Measurements from ENCODE around the gene STK4. TPM values are rescaled to one million over a fixed set of nuclear protein-coding genes. Genes with fewer than 3 reads are reported as not detected.

STK4 gene
- total RNA-seq: 100 to 1,000 TPM; 244 to 315 (median 271) TPM
- 271 TPM for total RNA-seq (2013)
- 385 to 992 (median 594) reads per million in 29 experiments for total RNA-seq

DNA sequence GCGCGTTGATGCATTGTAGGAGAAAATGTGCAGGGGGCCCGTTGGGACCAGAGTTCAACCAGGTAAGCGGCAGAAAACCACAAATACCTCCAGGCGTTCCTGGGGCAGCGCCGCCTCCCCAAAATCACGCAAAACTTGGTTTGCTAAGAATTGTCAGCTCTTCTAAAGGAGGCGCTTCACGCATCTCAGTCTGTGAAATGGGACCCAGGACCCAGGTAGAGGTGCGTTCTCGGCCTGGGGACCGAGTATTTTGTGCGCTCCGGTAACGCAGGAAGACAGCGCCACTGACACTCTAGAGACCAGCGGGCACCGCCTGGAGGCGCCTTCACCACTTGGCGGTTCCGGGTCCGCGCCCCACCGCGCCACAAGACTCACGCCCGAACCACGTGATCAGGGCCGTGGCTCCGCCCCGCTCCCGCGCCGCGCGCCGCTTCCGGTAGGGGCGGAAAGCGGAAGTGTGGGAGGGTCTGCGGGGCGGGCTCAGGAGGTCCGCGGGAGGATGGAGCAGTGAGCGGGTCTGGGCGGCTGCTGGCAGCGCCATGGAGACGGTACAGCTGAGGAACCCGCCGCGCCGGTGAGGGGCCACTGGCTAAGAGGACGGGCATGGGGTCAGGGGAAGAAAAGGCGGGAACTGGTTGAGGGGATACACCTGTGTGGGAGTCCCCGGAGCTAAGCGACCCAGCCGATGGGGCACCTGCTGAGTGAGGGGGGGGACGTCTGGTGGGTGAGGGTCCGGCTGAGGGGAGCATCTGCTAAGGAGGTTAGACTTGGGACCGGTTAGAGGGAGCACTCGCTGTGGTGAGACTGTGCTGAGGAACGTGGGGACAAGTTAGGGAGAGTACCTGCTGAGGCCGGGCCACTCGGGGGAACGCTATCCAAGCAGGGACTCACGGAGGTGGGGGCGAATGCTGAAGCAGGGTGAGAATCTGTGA, at the start of gene STK4:
Gene STK4 (plus strand): TSS at position 483 of the 932 bp plus-strand sequence. CDS start 57 bp downstream, at position 540.
- DNase-seq (peak; percentile 90 to 98 (median 95)), ATAC-seq (replicated peaks in 1 of 4) (peak; percentile 86 to 88 (median 86))
- H3K27me3 Mint-ChIP-seq: no peaks in the 10 kb centered on the region
- peaks cover 14% of the 10 kb centered on the region for H3K36me3 Mint-ChIP-seq
- Histone ChIP-seq H3K27ac (ENCODE audit: low read length) (peak within 1 kb of the TSS; percentile 95), H3K9me3 (no peaks in the 10 kb centered on the region), H3K36me3 (ENCODE audit: control insufficient read depth in 2 of 2, extremely low read depth in 1 of 2, insufficient read depth in 1 of 2, low read length in 1 of 2) (no peaks in the 10 kb centered on the region), H3K4me1 (ENCODE audit: control insufficient read depth in 1 of 2, extremely low read depth in 1 of 2, insufficient read depth in 2 of 2, low read length in 2 of 2) (peaks cover 11 to 12% of the 10 kb centered on the region in 2 experiments), H3K27me3 (replicated peaks in 1 of 2; ENCODE audit: control insufficient read depth in 2 of 2, extremely low read depth in 1 of 2, insufficient read depth in 2 of 2, low read length in 1 of 2) (no peaks in the 10 kb centered on the region), H3K4me3 (ENCODE audit: control insufficient read depth in 1 of 2, extremely low read depth in 1 of 2, low read length in 1 of 2) (peak within 1 kb of the TSS; percentile 95 to 98)
- no peaks in the 10 kb centered on the region for H3K9me3 Mint-ChIP-seq
- ChIA-PET CTCF (interaction anchor here (0.6 to 1.6 kb wide), 3 partner anchors 7 to 13 kb away, joined by 3 to 8 read pairs (median 3); no protein-coding TSS in a partner anchor), POLR2A (interaction anchor here (0.6 to 1.6 kb wide), 4 partner anchors 9 to 32 kb away, joined by 3 to 7 read pairs (median 4); no protein-coding TSS in a partner anchor)
- H3K4me3 Mint-ChIP-seq: peak within 1 kb of the TSS; percentile 86 to 99 (median 98)
- 0% methylated on average over 68 of the region's 68 CpGs for WGBS (ENCODE audit: insufficient coverage)
- peaks cover 37 to 65% (median 58%) of the 10 kb centered on the region in 3 donors for H3K4me1 Mint-ChIP-seq
- peak within 1 kb of the TSS; percentile 93 to 96 for H3K27ac Mint-ChIP-seq

DNA sequence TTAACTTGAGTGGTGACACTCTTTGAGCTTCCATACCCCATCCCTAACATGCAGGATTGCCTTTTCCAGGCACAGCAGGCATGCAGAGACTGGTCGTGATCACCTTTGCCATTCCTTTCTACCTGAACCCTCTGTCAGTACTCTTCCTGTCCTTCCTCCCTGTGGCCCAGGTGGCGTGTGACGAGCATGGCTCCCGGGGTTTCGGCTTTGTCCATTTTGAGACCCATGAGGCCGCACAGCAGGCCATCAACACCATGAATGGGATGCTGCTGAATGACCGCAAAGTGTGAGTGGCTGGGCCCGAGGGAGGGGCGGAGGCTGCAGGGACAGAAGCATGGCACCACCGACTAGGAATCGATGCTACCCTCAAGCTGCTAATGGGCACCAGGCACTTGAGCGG, 49.7 kb upstream of the STK4 start:
- H3K36me3 Mint-ChIP-seq: peaks cover 26% of the 10 kb centered on the region
- H3K27me3 Mint-ChIP-seq: no peaks in the 10 kb centered on the region
- Histone ChIP-seq H3K36me3 (ENCODE audit: control insufficient read depth in 2 of 2, extremely low read depth in 1 of 2, insufficient read depth in 1 of 2, low read length in 1 of 2) (peaks cover 3 to 10% of the 10 kb centered on the region in 2 donors), H3K9me3 (no peaks in the 10 kb centered on the region), H3K4me1 (ENCODE audit: control insufficient read depth in 1 of 2, extremely low read depth in 1 of 2, insufficient read depth in 2 of 2, low read length in 2 of 2) (peaks cover 7 to 9% of the 10 kb centered on the region in 2 experiments), H3K27ac (ENCODE audit: low read length) (no peak overlapping the region), H3K27me3 (replicated peaks in 1 of 2; ENCODE audit: control insufficient read depth in 2 of 2, extremely low read depth in 1 of 2, insufficient read depth in 2 of 2, low read length in 1 of 2) (no peaks in the 10 kb centered on the region), H3K4me3 (ENCODE audit: control insufficient read depth in 1 of 2, extremely low read depth in 1 of 2, low read length in 1 of 2) (no peak overlapping the region)
- ChIA-PET POLR2A (no interaction called here), CTCF (interaction anchor here in 1 of 2 donors (0.6 to 0.7 kb wide), 2 partner anchors 599 to 1180 kb away, joined by 3 to 4 read pairs; no protein-coding TSS in a partner anchor)
- H3K27ac Mint-ChIP-seq: no peak overlapping the region
- H3K9me3 Mint-ChIP-seq: no peaks in the 10 kb centered on the region
- peaks cover 11 to 13% (median 13%) of the 10 kb centered on the region in 3 donors for H3K4me1 Mint-ChIP-seq
- no peak for DNase-seq
- no peak for ATAC-seq (replicated peaks in 1 of 4)
- H3K4me3 Mint-ChIP-seq: no peak overlapping the region
- WGBS (ENCODE audit: insufficient coverage): 98% methylated on average over 7 of the region's 12 CpGs

DNA sequence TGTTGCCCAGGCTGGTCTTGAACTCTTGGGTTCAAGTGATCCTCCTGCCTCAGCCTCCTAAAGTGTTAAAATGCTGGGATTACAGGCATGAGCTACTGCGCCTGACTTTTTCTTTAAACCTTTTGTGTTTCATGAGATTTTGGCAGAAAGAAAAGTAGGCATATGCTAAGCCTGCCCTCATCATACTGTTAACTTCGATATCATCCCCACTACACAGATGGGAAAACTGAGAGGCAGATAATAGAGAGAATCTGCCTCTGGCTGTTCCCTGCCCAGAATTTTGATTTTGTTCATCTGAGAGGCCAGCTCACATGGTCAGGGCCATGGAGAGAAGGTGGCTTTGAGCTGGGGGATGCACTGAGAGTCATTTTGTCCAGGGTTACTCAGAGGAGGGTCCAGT, 48.9 kb upstream of the STK4 start:
- ChIA-PET CTCF (interaction anchor here in 1 of 2 donors (0.7 kb wide), 1 partner anchor 600 kb away, joined by 4 read pairs; no protein-coding TSS in a partner anchor), POLR2A (interaction anchor here in 1 of 2 donors (0.6 kb wide), 1 partner anchor 45 kb away, joined by 5 read pairs; no protein-coding TSS in a partner anchor)
- Histone ChIP-seq H3K36me3 (ENCODE audit: control insufficient read depth in 2 of 2, extremely low read depth in 1 of 2, insufficient read depth in 1 of 2, low read length in 1 of 2) (peaks cover 3 to 12% of the 10 kb centered on the region in 2 donors), H3K27ac (ENCODE audit: low read length) (no peak overlapping the region), H3K27me3 (replicated peaks in 1 of 2; ENCODE audit: control insufficient read depth in 2 of 2, extremely low read depth in 1 of 2, insufficient read depth in 2 of 2, low read length in 1 of 2) (no peaks in the 10 kb centered on the region), H3K4me3 (ENCODE audit: control insufficient read depth in 1 of 2, extremely low read depth in 1 of 2, low read length in 1 of 2) (no peak overlapping the region), H3K9me3 (no peaks in the 10 kb centered on the region), H3K4me1 (ENCODE audit: control insufficient read depth in 1 of 2, extremely low read depth in 1 of 2, insufficient read depth in 2 of 2, low read length in 2 of 2) (peaks cover 5 to 9% of the 10 kb centered on the region in 2 experiments)
- H3K9me3 Mint-ChIP-seq: no peaks in the 10 kb centered on the region
- WGBS (ENCODE audit: insufficient coverage): no CpG with 5 or more reads among the region's 2 CpGs
- no peak for ATAC-seq (replicated peaks in 1 of 4)
- H3K27ac Mint-ChIP-seq: no peak overlapping the region
- no peak for DNase-seq
- no peak overlapping the region for H3K4me3 Mint-ChIP-seq
- peaks cover 26% of the 10 kb centered on the region for H3K36me3 Mint-ChIP-seq
- H3K27me3 Mint-ChIP-seq: no peaks in the 10 kb centered on the region
- H3K4me1 Mint-ChIP-seq: peaks cover 11 to 12% (median 12%) of the 10 kb centered on the region in 3 donors

DNA sequence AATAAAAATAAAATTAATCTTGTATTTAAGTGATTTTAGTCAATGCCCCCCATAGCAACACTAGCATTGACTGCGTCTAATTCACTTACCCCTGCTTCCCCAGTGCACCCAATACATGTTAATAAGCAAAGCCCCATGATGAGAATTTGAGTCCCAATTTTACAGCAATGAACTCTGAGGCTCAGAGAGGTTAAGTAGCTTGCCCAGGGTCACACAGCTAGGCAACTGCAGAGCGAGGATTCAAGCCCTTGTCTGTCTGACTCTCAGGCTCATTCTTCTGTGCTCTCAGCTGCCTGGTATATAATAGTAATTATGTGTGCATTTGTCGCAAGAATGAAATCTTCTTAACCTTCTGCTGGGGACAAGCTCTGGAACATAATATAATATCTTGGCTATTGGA, 48.0 kb upstream of the STK4 start:
- CTCF ChIA-PET: no interaction called here
- DNase-seq (no peak), ATAC-seq (replicated peaks in 1 of 4) (no peak)
- H3K9me3 ChIP-seq: no peaks in the 10 kb centered on the region
- peaks cover 3 to 14% of the 10 kb centered on the region in 2 donors for H3K36me3 ChIP-seq (ENCODE audit: control insufficient read depth in 2 of 2, extremely low read depth in 1 of 2, insufficient read depth in 1 of 2, low read length in 1 of 2)
- Mint-ChIP-seq H3K27ac (no peak overlapping the region), H3K4me1 (peaks cover 11 to 12% (median 12%) of the 10 kb centered on the region in 3 donors), H3K36me3 (peaks cover 25% of the 10 kb centered on the region), H3K4me3 (no peak overlapping the region), H3K9me3 (no peaks in the 10 kb centered on the region), H3K27me3 (no peaks in the 10 kb centered on the region)
- no peak overlapping the region for H3K4me3 ChIP-seq (ENCODE audit: control insufficient read depth in 1 of 2, extremely low read depth in 1 of 2, low read length in 1 of 2)
- H3K27me3 ChIP-seq (replicated peaks in 1 of 2; ENCODE audit: control insufficient read depth in 2 of 2, extremely low read depth in 1 of 2, insufficient read depth in 2 of 2, low read length in 1 of 2): no peaks in the 10 kb centered on the region
- H3K4me1 ChIP-seq (ENCODE audit: control insufficient read depth in 1 of 2, extremely low read depth in 1 of 2, insufficient read depth in 2 of 2, low read length in 2 of 2): peaks cover 5 to 9% of the 10 kb centered on the region in 2 experiments
- POLR2A ChIA-PET: no interaction called here
- WGBS (ENCODE audit: insufficient coverage): 100% methylated on average over 2 of the region's 3 CpGs
- H3K27ac ChIP-seq (ENCODE audit: low read length): no peak overlapping the region

DNA sequence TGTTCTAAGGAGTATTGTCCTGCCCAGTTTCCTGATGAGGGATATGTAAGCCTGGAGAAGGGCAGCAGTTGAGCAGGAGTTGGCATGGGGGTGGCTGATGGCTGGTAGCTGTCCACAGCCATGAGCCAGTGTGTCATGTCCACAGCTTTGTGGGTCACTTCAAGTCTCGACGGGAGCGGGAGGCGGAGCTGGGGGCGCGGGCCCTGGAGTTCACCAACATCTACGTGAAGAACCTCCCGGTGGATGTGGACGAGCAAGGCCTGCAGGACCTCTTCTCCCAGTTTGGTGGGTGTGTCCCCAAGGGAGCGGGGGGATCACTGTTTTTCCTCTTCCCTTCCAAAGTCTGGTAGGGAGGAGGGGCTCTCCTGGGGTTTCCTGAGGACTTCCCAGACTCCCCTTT, 47.6 kb upstream of the STK4 start:
- Histone ChIP-seq H3K27ac (ENCODE audit: low read length) (no peak overlapping the region), H3K4me1 (ENCODE audit: control insufficient read depth in 1 of 2, extremely low read depth in 1 of 2, insufficient read depth in 2 of 2, low read length in 2 of 2) (peaks cover 5 to 9% of the 10 kb centered on the region in 2 experiments), H3K9me3 (no peaks in the 10 kb centered on the region), H3K4me3 (ENCODE audit: control insufficient read depth in 1 of 2, extremely low read depth in 1 of 2, low read length in 1 of 2) (no peak overlapping the region), H3K36me3 (ENCODE audit: control insufficient read depth in 2 of 2, extremely low read depth in 1 of 2, insufficient read depth in 1 of 2, low read length in 1 of 2) (peaks cover 3 to 17% of the 10 kb centered on the region in 2 donors), H3K27me3 (replicated peaks in 1 of 2; ENCODE audit: control insufficient read depth in 2 of 2, extremely low read depth in 1 of 2, insufficient read depth in 2 of 2, low read length in 1 of 2) (no peaks in the 10 kb centered on the region)
- WGBS (ENCODE audit: insufficient coverage): 98% methylated on average over 9 of the region's 10 CpGs
- ATAC-seq (replicated peaks in 1 of 4): no peak
- no peaks in the 10 kb centered on the region for H3K9me3 Mint-ChIP-seq
- H3K27ac Mint-ChIP-seq: no peak overlapping the region
- DNase-seq: no peak
- ChIA-PET POLR2A (no interaction called here), CTCF (interaction anchor here in 1 of 2 donors (0.6 kb wide), 1 partner anchor 981 kb away, joined by 6 read pairs; no protein-coding TSS in a partner anchor)
- H3K27me3 Mint-ChIP-seq: no peaks in the 10 kb centered on the region
- peaks cover 11 to 12% (median 11%) of the 10 kb centered on the region in 3 donors for H3K4me1 Mint-ChIP-seq
- no peak overlapping the region for H3K4me3 Mint-ChIP-seq
- H3K36me3 Mint-ChIP-seq: peaks cover 25% of the 10 kb centered on the region

DNA sequence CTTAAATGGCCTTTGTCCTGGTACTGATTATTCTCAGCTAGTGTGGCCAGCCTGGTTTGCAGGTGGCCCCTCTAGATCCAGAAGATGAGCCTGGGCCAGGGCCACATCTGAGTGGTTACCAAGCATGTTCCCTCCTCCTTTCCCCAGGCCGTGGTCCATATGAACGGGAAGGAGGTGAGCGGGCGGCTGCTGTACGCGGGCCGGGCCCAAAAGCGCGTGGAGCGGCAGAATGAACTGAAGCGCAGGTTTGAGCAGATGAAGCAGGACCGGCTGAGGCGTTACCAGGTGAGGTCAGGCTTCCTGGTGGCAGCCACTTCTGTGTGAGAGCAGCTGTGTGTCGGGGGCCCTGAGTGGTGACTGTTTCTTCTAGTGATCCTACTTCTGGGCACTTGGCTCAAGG, 44.9 kb upstream of the STK4 start:
- peaks cover 3 to 19% of the 10 kb centered on the region in 2 donors for H3K36me3 ChIP-seq (ENCODE audit: control insufficient read depth in 2 of 2, extremely low read depth in 1 of 2, insufficient read depth in 1 of 2, low read length in 1 of 2)
- no peak for ATAC-seq (replicated peaks in 1 of 4)
- no peak for DNase-seq
- no peaks in the 10 kb centered on the region for H3K4me1 Mint-ChIP-seq
- CTCF ChIA-PET: no interaction called here
- H3K36me3 Mint-ChIP-seq: peaks cover 28% of the 10 kb centered on the region
- no peaks in the 10 kb centered on the region for H3K9me3 ChIP-seq
- H3K4me3 ChIP-seq (ENCODE audit: control insufficient read depth in 1 of 2, extremely low read depth in 1 of 2, low read length in 1 of 2): no peak overlapping the region
- no peaks in the 10 kb centered on the region for H3K27me3 ChIP-seq (replicated peaks in 1 of 2; ENCODE audit: control insufficient read depth in 2 of 2, extremely low read depth in 1 of 2, insufficient read depth in 2 of 2, low read length in 1 of 2)
- no peak overlapping the region for H3K27ac Mint-ChIP-seq
- 90% methylated on average over 11 of the region's 14 CpGs for WGBS (ENCODE audit: insufficient coverage)
- no peaks in the 10 kb centered on the region for H3K27me3 Mint-ChIP-seq
- H3K4me3 Mint-ChIP-seq: no peak overlapping the region
- no peaks in the 10 kb centered on the region for H3K9me3 Mint-ChIP-seq
- no peaks in the 10 kb centered on the region for H3K4me1 ChIP-seq (ENCODE audit: control insufficient read depth in 1 of 2, extremely low read depth in 1 of 2, insufficient read depth in 2 of 2, low read length in 2 of 2)
- POLR2A ChIA-PET: no interaction called here
- H3K27ac ChIP-seq (ENCODE audit: low read length): no peak overlapping the region
